GM18870 (cell line): ENCODE results near the gene PHLDB3.

Experiments
- ATAC-seq: cut with Tn5 transposase; IDR thresholded peaks from one replicate; pipeline ENCODE4 v1.9.1; 2021; ENCODE audit warnings: moderate library complexity; ENCODE audit not compliant: unreplicated experiment

Gene PHLDB3

GRCh38 chr19:43501661-43502418, 2.7 kb downstream of the PHLDB3 start:
- no peak for ATAC-seq

GRCh38 chr19:43499042-43499441, 5.5 kb downstream of the PHLDB3 start:
- ATAC-seq = no peak

DNA sequence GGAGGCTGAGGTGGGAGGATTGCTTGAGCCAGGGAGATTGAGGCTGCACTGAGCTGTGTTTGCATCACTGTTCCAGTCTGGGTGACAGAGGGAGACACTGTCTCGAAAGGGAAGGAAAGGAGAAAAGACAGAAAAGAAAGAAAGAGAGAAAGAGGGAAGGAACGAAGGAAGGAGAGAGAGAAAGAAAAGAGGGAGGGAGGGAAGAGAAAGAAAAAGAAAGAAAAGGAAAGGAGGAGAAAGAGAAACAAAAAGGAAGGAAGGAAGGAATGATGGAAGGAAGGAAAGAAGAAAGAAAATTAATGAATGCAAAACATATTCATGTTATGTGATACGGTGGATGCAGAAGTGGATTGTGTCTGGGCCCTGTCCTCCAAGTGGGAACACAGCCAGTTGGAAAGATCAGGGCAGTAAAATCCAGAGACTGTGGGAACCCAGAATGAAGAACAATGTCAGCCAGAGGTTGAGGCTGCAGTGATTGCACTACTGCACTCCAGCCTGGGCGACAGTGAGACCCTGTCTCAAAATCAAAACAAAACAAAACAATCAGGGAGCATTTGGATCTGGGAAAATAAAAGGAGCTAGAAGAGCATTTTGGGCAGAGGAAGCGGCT, 6.2 kb downstream of the PHLDB3 start:
- ATAC-seq = no peak

DNA sequence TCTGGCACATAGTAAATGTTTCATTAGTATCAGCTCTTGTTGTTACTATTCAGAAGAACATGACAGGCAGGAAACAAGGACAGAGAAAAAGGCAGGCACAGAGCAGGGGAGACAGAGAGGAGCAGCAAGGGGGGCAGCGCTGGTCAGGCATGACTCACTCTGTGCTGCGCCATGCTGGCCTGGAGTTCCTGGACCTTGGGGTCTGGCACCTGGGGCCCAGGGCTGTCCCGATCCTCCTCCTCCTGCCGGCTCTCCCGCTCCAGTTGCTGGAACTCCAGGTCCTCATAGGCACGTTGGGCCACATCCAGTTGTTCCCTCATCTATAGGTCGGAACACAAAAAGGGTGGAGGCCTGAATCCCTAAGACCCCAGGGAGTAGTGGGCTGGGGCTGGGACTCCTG, 7.6 kb downstream of the PHLDB3 start:
- ATAC-seq = no peak

DNA sequence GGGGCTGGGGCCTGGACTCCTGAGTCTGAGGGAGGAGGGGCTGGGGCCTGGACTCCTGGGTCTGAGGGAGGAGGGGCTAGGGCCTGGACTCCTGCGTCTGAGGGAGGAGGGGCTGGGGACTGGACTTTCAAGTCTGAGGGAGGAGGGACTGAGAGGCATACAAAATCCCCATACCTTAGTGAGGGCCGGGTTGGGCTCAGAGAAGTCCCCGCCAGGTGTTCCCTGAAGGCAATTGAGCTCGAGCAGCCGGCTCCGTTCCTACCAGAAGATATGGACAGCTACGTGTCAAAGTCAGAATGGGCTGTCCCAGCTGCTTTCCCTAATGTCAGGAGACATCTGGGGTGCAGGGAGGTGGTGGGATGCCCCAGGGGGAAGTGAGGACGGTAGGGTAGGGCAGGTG, 9.5 kb downstream of the PHLDB3 start:
- no peak for ATAC-seq

DNA sequence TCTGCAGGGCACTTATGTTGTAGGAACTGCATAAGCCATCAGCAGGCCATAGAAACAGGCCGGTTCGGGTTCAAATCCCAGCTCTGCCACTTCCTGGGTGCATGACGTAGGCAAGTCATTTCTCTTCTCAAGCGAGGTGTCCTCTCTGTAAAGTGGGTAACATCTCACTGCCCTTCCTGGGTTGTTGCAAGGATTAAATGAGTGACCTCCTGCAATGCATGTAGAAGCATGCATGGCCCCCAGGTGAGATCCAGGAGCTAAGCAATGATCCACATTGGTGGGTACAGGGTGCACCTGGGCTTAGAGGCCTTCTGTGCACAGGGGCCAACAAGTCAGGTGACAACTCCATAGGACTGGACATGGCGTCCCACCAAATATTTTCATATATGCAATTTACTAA, 13.8 kb downstream of the PHLDB3 start:
- ATAC-seq = no peak

DNA sequence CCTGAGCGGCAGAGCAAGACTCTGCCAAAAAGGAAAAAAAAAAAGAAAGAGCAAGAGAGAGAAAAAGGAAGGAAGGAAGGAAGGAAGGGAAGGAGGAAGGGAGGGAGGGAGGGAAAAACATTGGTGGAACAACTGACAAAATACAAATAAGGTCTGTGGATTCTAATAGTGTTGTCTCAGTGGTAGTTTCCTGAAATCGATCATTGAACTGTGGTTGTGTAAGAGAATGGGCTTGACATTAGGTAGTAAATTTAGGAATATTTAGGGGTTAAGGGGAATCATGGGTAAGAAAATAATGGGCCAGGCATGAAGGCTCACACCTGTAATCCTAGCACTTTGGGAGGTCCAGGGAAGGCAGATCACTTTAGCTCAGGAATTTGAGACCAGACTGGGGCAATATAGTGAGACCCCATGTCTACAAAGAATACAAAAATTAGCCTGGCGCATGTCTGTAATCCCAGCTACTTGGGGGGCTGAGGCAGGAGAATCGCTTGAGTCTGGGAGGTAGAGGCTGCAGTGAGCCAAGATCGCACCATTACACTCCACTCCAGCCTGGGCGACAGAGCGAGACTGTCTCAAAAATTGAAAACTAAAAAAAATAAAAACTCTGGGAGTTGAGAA, 14.5 kb downstream of the PHLDB3 start:
- no peak for ATAC-seq

GRCh38 chr19:43489310-43489709, 15.2 kb downstream of the PHLDB3 start:
- no peak for ATAC-seq

GRCh38 chr19:43488179-43488578, 16.4 kb downstream of the PHLDB3 start:
- no peak for ATAC-seq

DNA sequence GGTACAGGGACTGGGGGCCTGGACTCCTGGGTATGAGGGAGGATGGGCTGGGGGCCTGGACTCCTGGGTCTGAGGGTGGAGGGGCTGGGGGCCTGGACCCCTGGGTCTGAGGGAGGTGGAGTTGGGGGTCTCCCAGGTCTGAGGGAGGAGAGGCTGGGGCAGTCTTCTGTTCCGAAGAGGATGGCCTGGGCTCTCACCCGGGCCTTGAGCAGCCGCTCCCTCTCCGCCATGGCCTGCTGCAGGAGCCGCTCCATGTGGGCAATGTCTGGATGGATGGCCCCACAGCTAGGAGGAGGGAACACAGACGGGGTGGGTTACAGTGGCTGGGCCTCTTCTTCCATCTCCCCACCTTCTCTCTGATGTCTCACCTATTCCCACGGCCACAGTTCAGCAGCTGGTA, 18.1 kb downstream of the PHLDB3 start:
- no peak for ATAC-seq

DNA sequence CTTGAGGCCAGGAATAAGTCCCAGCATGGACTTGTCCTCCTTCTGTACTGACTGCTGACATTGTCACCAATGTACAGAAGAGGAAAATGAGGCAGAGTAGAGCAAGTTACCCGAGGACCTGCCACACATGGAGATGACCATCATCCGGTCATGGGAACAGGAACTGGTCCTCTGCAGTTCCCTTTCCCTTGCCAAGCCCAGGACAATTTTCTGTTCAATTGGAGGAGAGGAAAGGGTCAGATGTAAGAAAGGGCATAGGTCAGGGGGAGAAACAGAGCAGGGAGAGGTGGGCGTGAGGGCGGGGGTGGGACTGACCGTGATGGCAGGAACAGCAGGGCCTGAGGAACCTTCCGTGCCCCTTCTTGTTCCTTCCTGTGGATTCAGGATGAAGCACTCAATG, 18.6 kb downstream of the PHLDB3 start:
- ATAC-seq = no peak

DNA sequence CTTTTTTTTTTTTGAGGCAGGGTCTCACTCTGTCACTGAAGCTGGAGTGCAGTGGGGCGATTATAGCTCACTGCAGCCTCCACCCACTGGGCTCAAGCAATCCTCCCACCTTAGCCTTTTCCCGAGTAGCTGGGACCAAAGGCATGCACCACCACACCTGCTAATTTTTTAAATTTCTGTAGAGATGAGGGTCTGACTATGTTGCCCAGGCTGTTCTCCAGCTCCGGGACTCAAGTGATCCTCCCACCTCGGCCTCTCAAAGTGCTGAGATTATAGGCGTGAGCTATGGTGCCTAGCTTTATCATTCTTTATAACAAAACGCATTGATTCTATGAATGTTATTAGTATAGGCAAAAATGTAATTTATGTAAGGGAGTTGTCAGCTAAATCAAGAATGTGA, 21.3 kb downstream of the PHLDB3 start:
- no peak for ATAC-seq

- no peak for ATAC-seq
These were observed 22.4 kb downstream of the PHLDB3 start for GRCh38 chr19:43482193-43482592.

DNA sequence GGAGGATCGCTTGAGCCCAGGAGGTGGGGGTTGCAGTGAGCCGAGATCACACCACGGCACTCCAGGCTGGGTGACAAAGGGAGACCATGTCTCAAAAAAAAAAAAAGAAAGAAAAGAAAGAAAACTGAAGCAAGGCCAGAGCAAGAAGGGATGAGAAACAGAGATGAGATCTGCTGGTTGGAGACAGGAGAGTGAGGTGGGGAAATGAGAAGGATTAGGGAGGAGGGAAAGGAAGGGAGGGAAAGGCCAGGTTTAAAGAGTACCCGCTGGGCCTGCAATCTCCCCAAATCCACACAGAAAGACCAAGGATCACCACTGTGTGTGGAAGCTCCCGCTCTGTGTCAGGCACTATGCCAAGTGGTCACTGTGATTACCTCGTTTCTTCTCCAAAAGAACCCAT, 22.8 kb downstream of the PHLDB3 start:
- ATAC-seq = no peak

GRCh38 chr19:43480574-43480973, 24.0 kb downstream of the PHLDB3 start:
- ATAC-seq = no peak

- ATAC-seq = no peak
These were observed 24.5 kb downstream of the PHLDB3 start for GRCh38 chr19:43479961-43480561.

DNA sequence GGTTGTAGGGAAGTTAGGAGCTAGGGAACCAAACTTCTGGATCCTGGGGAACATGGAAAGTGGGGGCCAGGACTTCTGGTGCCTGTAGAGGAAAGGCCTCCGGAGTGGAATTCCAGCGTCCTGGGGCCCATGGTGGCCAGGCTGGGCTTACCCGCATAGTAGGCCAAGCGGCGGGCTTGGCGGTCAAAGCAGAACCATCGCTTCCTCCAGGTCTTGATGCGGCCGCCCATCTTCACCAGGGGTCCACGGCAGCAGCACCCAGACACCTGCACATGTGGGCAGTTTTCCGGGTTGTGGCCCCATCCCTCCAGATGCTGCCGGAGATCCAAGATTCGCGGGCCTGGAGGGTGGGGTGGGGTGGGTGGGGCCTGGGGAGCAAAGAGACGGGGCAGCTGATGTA, 25.3 kb downstream of the PHLDB3 start:
- ATAC-seq = no peak

DNA sequence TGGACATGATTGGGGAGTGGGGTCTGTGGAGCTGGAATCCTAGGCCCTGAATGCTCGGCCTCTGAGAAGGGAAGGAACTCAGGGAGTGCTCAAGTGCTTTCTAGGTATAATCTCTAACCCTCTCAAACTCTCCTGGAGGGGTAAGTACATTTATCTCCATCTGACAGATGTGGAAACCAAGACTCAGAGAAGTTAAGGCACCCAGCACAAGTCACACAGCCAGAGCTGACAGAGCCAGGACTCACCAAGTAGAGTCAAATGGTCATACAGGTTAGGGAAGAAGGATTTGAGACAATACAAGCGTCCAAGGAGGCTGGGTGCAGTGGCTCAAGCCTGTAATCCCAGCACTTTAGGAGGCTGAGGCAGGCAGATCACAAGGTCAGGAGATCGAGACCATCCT, 26.2 kb downstream of the PHLDB3 start:
- ATAC-seq = no peak

DNA sequence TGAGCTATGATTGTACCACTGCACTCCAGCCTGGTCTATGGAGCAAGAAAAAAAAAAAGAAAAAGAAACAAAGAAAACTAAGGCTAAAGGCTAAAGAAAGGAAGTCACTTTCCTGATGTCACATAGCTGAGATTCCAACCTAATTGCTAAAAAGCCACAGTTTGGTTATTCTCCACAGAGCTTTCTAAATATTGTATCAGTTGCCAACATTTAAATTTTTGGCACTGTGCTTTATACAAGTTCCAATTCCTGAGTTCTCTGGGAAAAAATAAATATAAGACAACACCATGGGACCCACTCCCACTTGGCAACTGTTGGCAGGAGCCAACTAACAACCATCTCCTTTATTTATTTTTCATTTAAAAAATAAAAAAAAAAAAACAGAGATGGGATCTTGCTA, 27.9 kb downstream of the PHLDB3 start:
- ATAC-seq = no peak

DNA sequence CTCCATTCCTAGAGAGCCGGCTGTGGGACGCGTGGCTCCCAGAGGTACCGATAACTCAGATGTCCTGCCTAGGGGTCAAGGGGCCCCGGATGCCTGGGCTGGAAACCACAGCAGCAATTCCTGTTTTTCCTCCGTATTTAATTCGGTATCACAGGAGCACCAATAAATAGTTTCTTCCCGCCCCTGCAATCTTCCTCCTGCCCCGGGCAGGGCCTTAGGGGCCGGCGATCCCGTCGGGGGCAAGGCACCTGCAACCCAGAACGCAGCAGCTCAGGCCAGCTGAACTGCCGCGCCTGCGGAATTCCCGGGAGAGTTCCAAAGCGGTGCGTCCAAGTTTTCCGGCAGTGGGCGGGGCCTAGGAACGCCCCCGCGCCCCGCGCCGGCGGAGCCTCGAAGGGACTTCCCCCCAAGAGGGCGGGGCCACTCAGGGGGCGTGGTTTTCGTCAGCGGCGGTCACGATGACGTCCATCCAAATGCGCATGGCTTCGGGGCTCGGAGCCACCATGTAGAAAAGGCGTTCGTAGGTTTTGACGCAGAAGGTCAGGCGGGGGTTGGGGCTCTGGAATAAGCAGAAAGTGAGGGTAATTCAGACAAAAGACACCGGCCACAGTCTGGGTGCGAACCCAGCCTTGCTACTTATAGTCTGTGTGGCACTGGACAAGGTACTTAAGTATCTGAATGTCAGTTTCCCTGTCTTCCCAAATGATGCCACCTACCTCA, 29.4 kb downstream of the PHLDB3 start:
- ATAC-seq = peak; percentile 45

GRCh38 chr19:43474487-43474886, 30.1 kb downstream of the PHLDB3 start:
- no peak for ATAC-seq
